AG10803 (cell line): ENCODE data around the gene ERBB3.

Experiments
- DNase-seq: peaks from one replicate; pipeline ENCODE4 v3.0.0; 2010; ENCODE audit warnings: low read depth
- H3K4me3 ChIP-seq: 2 replicates; pipeline ENCODE4 v1.5.1; 2011; ENCODE audit warnings: mild to moderate bottlenecking, low read length, control low read depth
- CTCF ChIP-seq: conservative IDR thresholded peaks from 2 replicates; pipeline ENCODE4 v1.5.1; 2011; ENCODE audit warnings: mild to moderate bottlenecking, low read length, control low read depth, inconsistent platforms

ERBB3 gene

DNA sequence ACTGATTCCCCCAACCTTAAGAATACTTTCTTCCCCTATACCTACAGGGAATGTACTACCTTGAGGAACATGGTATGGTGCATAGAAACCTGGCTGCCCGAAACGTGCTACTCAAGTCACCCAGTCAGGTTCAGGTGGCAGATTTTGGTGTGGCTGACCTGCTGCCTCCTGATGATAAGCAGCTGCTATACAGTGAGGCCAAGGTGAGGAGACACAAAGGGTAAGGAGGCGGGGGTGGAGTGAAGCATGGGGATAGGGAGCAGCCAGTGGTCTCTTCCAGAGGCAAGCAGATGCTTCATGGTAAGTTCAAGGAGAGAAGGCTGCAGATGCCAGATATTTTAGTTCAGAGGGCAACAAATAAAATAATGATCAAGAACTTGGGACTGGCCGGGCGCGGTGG is 17.8 kb downstream of the ERBB3 start:
- no peak overlapping the region for H3K4me3 ChIP-seq
- no peak for TF ChIP-seq CTCF
- no peak for DNase-seq

DNA sequence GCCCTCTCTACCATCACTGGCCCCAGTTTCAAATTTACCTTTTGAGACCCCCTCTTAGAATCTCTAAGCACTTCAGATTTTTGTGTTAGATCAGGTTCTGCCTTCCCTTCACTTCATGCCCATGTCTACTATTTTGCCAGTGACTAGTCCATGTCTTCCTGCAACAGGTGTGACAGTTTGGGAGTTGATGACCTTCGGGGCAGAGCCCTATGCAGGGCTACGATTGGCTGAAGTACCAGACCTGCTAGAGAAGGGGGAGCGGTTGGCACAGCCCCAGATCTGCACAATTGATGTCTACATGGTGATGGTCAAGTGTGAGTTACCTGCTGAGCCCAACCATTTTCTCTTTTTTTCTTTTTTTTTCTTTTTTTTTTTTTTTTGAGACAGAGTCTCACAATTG is 18.6 kb downstream of the ERBB3 start:
- no peak overlapping the region for H3K4me3 ChIP-seq
- no peak for TF ChIP-seq CTCF
- no peak for DNase-seq

DNA sequence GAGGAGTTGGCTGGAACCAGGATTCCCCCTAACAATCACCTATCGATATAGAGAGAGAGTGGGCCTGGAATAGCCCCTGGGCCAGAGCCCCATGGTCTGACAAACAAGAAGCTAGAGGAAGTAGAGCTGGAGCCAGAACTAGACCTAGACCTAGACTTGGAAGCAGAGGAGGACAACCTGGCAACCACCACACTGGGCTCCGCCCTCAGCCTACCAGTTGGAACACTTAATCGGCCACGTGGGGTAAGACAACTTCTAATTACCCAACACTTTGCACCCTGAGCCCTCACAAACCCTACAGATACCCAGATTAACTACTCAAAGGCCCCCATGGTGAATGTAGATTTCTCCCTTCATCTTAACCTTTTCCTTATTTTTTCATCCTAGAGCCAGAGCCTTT is 19.8 kb downstream of the ERBB3 start:
- TF ChIP-seq CTCF = no peak
- DNase-seq = no peak

DNA sequence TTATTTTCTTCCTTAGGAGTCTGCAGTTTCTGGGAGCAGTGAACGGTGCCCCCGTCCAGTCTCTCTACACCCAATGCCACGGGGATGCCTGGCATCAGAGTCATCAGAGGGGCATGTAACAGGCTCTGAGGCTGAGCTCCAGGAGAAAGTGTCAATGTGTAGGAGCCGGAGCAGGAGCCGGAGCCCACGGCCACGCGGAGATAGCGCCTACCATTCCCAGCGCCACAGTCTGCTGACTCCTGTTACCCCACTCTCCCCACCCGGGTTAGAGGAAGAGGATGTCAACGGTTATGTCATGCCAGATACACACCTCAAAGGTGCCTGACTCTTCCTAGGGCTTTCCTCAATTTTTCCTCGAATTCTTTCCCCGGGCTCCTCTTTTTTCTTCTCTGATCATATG is 21.1 kb downstream of the ERBB3 start:
- no peak overlapping the region for H3K4me3 ChIP-seq
- DNase-seq = no peak
- no peak for TF ChIP-seq CTCF

More for the DNA sequence above, 19.8 kb downstream of the ERBB3 start:
- no peak overlapping the region for H3K4me3 ChIP-seq

- TF ChIP-seq CTCF = no peak
- DNase-seq = no peak
- H3K4me3 ChIP-seq = no peak overlapping the region
Observed at GRCh38 chr12:56102683-56103065, 22.7 kb downstream of the ERBB3 start.

DNA sequence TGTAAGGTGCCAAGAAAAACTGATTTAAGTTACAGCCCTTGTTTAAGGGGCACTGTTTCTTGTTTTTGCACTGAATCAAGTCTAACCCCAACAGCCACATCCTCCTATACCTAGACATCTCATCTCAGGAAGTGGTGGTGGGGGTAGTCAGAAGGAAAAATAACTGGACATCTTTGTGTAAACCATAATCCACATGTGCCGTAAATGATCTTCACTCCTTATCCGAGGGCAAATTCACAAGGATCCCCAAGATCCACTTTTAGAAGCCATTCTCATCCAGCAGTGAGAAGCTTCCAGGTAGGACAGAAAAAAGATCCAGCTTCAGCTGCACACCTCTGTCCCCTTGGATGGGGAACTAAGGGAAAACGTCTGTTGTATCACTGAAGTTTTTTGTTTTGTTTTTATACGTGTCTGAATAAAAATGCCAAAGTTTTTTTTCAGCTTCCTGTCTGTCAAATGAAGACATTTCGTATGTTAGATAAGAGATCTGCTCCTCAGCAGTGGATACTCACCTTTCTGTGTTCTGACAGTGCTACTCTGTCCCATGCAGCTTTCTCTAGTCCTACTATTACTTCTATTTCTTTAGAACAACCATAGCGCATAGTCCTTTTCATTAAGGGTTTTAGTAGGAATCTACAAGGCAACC is 23.2 kb downstream of the ERBB3 start:
- no peak for DNase-seq
- TF ChIP-seq CTCF = no peak

DNA sequence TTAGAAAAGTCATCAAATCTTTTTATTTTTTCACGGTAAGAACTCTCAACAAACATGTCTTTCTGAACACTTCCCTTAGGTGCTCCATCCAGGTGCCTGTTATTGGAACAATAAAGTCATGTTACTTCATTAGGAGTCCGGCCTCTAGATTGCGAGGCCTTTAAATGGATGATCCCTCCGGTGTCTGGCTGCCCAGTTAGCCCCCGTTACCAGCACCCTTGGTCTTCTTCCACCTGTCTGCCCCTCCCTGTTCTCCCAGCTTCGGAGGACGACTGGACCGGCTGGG is 23.8 kb downstream of the ERBB3 start:
- DNase-seq = no peak
- TF ChIP-seq CTCF = no peak
- H3K4me3 ChIP-seq = peak overlapping the region; percentile 90

More for the DNA sequence above, 23.2 kb downstream of the ERBB3 start:
- H3K4me3 ChIP-seq = peak overlapping the region; percentile 90
